Kidney epithelial cell (primary cell): ENCODE measurements around the gene CCNO. TPM values are rescaled to one million over a fixed set of nuclear protein-coding genes. Genes with fewer than 3 reads are reported as not detected.

ENCODE experiments used
- DNase-seq: peaks from one replicate; pipeline ENCODE4 v3.0.0-alpha.2; 2010; ENCODE audit warnings: low read depth
- H3K27me3 ChIP-seq: 2 replicates; pipeline ENCODE4 v1.6.0; 2011; ENCODE audit warnings: low read length; ENCODE audit not compliant: control insufficient read depth, insufficient read depth
- H3K36me3 ChIP-seq: 2 replicates; pipeline ENCODE4 v1.5.1; 2011; ENCODE audit warnings: low read length; ENCODE audit not compliant: control insufficient read depth, insufficient read depth
- H3K4me3 ChIP-seq: 2 replicates; pipeline ENCODE4 v1.5.1; 2011; ENCODE audit warnings: low read depth, mild to moderate bottlenecking, control low read depth, low read length
- total RNA-seq: library from RNA; depleted of rRNA; stranded (reverse); fragments of >200 nt; gene quantifications from 2 replicates; pipeline ENCODE4 v1.2.3, GENCODE V29; 2015
- TF ChIP-seq, protein P1 (sequence below): IDR thresholded peaks from 2 replicates; pipeline ENCODE4 v1.5.1; 2011; ENCODE audit warnings: mild to moderate bottlenecking, moderate library complexity, low read length, control low read depth, inconsistent platforms; ENCODE audit not compliant: insufficient read depth, poor library complexity, severe bottlenecking

Gene CCNO
- total RNA-seq, 1 donor from 2014 or later = 1.3 TPM

DNA sequence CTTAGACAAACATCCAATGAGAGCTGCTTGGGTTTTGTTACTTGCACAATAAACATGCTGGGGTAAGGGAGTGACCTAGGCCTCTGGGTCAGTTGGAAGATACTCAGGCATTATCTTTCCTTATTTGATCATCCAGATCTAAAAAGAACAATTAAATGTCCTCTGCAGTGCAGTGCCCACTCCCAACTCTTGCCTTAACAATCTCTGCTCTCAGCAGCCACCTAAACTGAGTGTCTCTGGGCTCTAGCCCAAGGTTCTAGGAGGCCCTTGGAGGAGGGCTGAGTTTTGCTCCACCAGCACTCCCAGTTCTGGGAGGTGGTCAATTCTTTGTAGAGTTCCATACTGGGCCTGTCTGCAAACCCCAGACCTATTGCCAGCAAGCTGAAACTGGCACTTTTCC is 8.1 kb downstream of the CCNO start:
- no peak overlapping the region for H3K4me3 ChIP-seq
- no peak for DNase-seq
- TF ChIP-seq, protein P1, sequence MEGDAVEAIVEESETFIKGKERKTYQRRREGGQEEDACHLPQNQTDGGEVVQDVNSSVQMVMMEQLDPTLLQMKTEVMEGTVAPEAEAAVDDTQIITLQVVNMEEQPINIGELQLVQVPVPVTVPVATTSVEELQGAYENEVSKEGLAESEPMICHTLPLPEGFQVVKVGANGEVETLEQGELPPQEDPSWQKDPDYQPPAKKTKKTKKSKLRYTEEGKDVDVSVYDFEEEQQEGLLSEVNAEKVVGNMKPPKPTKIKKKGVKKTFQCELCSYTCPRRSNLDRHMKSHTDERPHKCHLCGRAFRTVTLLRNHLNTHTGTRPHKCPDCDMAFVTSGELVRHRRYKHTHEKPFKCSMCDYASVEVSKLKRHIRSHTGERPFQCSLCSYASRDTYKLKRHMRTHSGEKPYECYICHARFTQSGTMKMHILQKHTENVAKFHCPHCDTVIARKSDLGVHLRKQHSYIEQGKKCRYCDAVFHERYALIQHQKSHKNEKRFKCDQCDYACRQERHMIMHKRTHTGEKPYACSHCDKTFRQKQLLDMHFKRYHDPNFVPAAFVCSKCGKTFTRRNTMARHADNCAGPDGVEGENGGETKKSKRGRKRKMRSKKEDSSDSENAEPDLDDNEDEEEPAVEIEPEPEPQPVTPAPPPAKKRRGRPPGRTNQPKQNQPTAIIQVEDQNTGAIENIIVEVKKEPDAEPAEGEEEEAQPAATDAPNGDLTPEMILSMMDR = no peak
- H3K27me3 ChIP-seq = peaks cover 83% of the 10 kb centered on the region
- no peaks in the 10 kb centered on the region for H3K36me3 ChIP-seq

DNA sequence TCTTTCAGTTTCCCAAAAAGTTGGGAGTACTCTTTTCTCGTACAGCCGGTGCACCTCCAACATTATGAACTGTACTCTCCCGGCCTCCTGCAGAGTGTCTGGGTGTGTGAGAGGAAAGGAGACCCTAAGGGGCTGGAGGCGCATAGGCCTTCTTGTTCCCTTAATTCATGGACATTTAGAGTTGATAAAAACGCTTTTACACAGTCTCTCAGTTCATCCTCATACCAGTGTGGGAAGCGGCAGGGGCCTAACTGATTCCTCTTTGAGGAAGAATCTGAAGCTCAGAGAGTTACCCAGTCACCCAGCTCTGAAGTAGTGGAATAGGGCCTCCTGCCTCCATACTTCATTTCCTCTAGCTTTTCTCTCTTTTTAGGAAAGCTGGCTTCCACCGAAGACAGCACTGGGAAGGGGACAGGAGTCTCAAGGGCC is 9.6 kb downstream of the CCNO start:
- Histone ChIP-seq H3K36me3 (no peaks in the 10 kb centered on the region), H3K4me3 (no peak overlapping the region), H3K27me3 (peaks cover 80% of the 10 kb centered on the region)
- TF ChIP-seq, protein P1 = no peak
- no peak for DNase-seq

DNA sequence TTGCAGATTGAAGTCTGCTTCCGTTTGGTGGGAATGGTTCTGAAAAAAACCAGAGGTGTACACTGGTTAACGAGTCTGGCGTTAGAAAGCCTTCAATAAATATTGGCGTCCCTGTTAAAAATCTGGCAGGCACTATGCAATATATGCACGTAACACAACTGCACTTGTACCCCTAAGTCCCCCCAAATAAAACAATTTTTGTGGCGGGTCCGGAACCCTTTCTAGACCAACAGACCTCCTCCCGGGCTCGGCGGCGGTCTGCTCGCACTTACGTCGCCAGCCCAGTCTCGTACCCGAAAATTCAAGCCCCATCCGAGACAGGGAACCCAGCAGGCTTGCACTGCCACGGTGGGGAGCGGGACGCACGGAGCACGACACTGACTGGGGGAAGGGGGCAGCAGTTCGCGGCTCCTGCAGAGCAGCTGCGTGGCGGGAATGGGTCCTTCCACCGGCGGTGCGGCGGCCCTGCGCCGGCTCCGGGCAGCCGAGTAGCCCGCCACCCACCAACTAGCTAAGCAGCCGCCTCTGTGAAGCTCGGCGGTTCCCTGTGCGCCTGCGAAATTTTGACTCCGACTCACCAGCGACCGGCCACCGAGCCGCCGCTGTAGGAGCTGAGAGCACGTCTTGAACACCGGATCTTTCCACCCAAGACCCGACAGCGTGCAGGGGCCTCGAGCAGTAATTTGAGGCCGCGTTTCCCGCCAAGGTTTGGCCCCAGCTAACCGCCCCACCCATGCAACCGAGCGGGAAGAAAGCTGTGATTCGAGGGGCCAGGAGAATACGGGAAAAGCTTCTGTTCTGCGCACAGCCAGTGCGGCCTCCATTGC is 10.2 kb downstream of the CCNO start:
- TF ChIP-seq, protein P1 = no peak
- H3K27me3 ChIP-seq = peaks cover 78% of the 10 kb centered on the region
- H3K36me3 ChIP-seq = no peaks in the 10 kb centered on the region
- no peak for DNase-seq
- H3K4me3 ChIP-seq = peak overlapping the region; percentile 7

DNA sequence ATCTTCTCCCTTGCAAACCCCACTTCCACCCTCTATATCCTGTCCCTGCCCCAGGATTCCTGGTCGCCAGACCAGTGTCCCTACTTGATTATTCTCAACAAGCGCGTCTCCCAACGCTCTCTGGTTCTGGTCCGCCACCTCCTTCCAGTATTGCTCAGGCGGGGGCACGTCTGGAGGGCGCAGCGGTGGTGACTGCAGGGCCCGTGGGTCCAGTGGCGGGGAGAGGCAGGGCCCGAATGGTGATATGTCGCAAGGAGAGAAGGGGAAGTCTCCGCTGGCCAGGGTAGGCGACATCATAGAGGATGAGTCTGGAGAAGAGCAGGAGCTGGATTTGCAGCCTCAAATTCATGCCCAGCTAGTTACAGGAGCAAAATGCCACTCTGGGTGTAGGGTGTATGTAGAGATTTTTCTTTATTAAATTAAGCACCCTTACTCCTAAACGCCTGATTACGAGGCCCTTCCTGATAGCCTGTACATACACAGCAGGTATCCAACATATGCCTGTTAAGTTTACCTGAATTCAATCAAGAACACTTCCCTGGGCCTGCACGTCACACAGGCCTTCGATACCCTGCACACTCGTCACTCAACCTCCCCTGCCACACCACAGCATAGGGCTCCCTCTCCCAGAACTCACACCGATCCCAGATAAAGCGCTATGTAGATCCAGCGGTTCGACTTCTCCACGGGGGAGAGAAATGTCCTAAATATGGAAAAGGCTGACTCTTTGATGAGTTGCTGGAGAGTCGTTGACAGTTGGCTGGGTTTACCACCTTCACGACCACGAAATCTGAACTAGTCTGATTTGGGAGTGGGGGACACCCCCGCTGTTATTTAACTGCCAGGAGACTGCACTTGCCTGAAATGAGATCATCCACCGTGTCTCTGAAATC is 11.1 kb downstream of the CCNO start:
- Histone ChIP-seq H3K36me3 (no peaks in the 10 kb centered on the region), H3K27me3 (peaks cover 69% of the 10 kb centered on the region), H3K4me3 (no peak overlapping the region)
- no peak for DNase-seq
- TF ChIP-seq, protein P1 = no peak

DNA sequence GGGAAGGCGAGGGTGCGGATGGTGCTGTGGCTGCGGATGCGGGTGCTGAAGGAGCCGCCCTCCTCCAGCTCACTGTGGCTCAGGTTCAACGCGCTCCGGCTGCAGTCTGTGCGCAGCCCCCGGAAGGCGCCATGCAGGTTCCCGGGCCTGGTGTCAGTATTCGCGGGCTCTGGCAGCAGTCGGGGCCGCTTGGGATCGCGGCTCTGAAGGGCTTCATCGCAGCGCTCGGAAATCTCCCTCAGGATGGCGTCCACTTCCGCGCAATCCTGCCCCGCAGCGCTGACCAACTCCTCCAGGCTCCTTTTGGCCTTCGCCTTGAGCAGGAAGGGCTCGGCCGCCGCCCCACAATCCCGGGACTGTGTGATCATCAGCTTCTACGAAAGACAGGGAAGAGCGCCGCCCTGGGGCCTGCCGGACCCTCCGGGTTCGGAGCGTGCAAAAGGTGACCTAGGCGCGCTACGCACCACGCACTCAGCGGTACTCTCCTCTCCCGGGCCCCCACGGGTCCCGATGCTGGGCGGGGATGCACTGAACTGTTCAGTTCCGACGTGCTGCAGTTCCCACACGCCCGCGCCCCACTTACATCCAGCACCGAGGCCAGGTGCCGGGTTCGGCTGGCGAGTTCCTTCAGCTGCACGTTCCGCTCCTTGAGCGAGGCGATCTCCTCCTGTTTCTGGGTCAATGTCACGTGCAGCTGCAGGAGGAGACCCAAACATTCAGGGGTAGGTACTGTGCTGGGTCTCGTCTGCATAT is 12.8 kb downstream of the CCNO start:
- H3K36me3 ChIP-seq = no peaks in the 10 kb centered on the region
- no peak for DNase-seq
- TF ChIP-seq, protein P1 = peak; percentile 31
- H3K27me3 ChIP-seq = peaks cover 53% of the 10 kb centered on the region
- H3K4me3 ChIP-seq = peak overlapping the region; percentile 38
